ENCODE data around the gene CEP120. TPM values are rescaled to one million over a fixed set of nuclear protein-coding genes. Genes with fewer than 3 reads are reported as not detected.

CEP120 gene
- total RNA-seq, 1 donor from 2014 or later: 19.0 TPM

DNA sequence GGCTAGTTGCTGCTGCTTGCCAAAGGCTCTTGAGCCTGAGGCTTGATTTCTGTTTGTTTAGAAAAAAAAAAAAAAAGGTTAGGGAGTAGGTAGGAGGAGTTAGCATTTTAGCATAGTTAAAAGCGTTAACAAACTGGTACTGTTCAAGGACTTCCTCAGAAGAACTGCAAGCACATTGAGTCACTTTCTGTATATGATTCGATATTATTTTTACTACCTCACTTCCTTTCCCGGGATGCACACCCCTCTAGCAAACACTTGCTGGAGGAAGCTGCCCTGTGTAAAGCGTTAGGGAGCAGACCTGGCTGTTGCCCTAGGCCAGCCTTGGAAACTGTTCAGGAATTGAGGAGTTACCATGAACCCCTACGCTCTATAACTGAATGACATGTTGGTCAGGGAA lies 15.7 kb upstream of the CEP120 start:
- Mint-ChIP-seq H3K4me1 (ENCODE audit: low read depth, unreplicated experiment) (no peaks in the 10 kb centered on the region), H3K27me3 (ENCODE audit: low read depth, unreplicated experiment) (no peaks in the 10 kb centered on the region), H3K36me3 (ENCODE audit: low read depth, unreplicated experiment) (no peaks in the 10 kb centered on the region), H3K9me3 (ENCODE audit: unreplicated experiment) (no peaks in the 10 kb centered on the region), H3K4me3 (ENCODE audit: unreplicated experiment) (no peak overlapping the region), H3K27ac (ENCODE audit: unreplicated experiment) (no peak overlapping the region)
- no peaks in the 10 kb centered on the region for H4K20me1 ChIP-seq (ENCODE audit: insufficient read depth, low read length)
- H2AFZ ChIP-seq (ENCODE audit: low read depth, low read length): peak overlapping the region; percentile 34
- H3K79me2 ChIP-seq (ENCODE audit: insufficient read depth, low read length): no peaks in the 10 kb centered on the region
- no peak overlapping the region for H3K9ac ChIP-seq (ENCODE audit: low read length)
- H3K27me3 ChIP-seq (ENCODE audit: insufficient read depth, low read length): no peaks in the 10 kb centered on the region
- no peak overlapping the region for H3K4me3 ChIP-seq (ENCODE audit: insufficient read depth, low read depth, low read length)
- TF ChIP-seq CTCF (IDR thresholded peaks at IDR 0.05; ENCODE audit: insufficient read depth, low read depth, low read length): no peak
- no peak for TF ChIP-seq EZH2 (IDR thresholded peaks at IDR 0.05; ENCODE audit: insufficient read depth, low read length)
- no peak for DNase-seq (ENCODE audit: low read depth)
- H3K27ac ChIP-seq (ENCODE audit: low read depth, low read length): no peak overlapping the region
- H3K36me3 ChIP-seq (ENCODE audit: insufficient read depth, low read length): no peaks in the 10 kb centered on the region
- no peaks in the 10 kb centered on the region for H3K9me3 ChIP-seq (ENCODE audit: insufficient read depth, low read depth, low read length)
- FAIRE-seq: no peak
- no peaks in the 10 kb centered on the region for H3K4me1 ChIP-seq (ENCODE audit: insufficient read depth, low read length)
- H3K4me2 ChIP-seq (ENCODE audit: low read length): no peak overlapping the region

GRCh38 chr5:123438244-123438643 lies 15.0 kb upstream of the CEP120 start:
- H3K36me3 Mint-ChIP-seq (ENCODE audit: low read depth, unreplicated experiment): no peaks in the 10 kb centered on the region

More at GRCh38 chr5:123438244-123438643, 15.0 kb upstream of the CEP120 start:
- Histone ChIP-seq H3K9me3 (ENCODE audit: insufficient read depth, low read depth, low read length) (no peaks in the 10 kb centered on the region), H3K4me1 (ENCODE audit: insufficient read depth, low read length) (no peaks in the 10 kb centered on the region), H3K4me3 (ENCODE audit: insufficient read depth, low read depth, low read length) (no peak overlapping the region), H3K9ac (ENCODE audit: low read length) (no peak overlapping the region), H3K27ac (ENCODE audit: low read depth, low read length) (no peak overlapping the region), H2AFZ (ENCODE audit: low read depth, low read length) (no peak overlapping the region), H3K27me3 (ENCODE audit: insufficient read depth, low read length) (no peaks in the 10 kb centered on the region), H3K4me2 (ENCODE audit: low read length) (no peak overlapping the region), H3K36me3 (ENCODE audit: insufficient read depth, low read length) (no peaks in the 10 kb centered on the region), H4K20me1 (ENCODE audit: insufficient read depth, low read length) (no peaks in the 10 kb centered on the region), H3K79me2 (ENCODE audit: insufficient read depth, low read length) (no peaks in the 10 kb centered on the region)
- TF ChIP-seq CTCF (IDR thresholded peaks at IDR 0.05; ENCODE audit: insufficient read depth, low read depth, low read length) (no peak), EZH2 (IDR thresholded peaks at IDR 0.05; ENCODE audit: insufficient read depth, low read length) (no peak)
- Mint-ChIP-seq H3K27me3 (ENCODE audit: low read depth, unreplicated experiment) (no peaks in the 10 kb centered on the region), H3K4me1 (ENCODE audit: low read depth, unreplicated experiment) (no peaks in the 10 kb centered on the region), H3K27ac (ENCODE audit: unreplicated experiment) (no peak overlapping the region), H3K4me3 (ENCODE audit: unreplicated experiment) (no peak overlapping the region), H3K9me3 (ENCODE audit: unreplicated experiment) (no peaks in the 10 kb centered on the region)
- no peak for FAIRE-seq
- DNase-seq (ENCODE audit: low read depth): no peak

Measured in astrocyte (in vitro differentiated cells and primary cell).